ENCODE measurements around the gene TNNI2.
"Not testable (repeated sequence)": the region's sequence is repeated elsewhere in the genome, so short reads cannot be mapped to it uniquely, and the experiment has no call there.

The TNNI2 gene

DNA sequence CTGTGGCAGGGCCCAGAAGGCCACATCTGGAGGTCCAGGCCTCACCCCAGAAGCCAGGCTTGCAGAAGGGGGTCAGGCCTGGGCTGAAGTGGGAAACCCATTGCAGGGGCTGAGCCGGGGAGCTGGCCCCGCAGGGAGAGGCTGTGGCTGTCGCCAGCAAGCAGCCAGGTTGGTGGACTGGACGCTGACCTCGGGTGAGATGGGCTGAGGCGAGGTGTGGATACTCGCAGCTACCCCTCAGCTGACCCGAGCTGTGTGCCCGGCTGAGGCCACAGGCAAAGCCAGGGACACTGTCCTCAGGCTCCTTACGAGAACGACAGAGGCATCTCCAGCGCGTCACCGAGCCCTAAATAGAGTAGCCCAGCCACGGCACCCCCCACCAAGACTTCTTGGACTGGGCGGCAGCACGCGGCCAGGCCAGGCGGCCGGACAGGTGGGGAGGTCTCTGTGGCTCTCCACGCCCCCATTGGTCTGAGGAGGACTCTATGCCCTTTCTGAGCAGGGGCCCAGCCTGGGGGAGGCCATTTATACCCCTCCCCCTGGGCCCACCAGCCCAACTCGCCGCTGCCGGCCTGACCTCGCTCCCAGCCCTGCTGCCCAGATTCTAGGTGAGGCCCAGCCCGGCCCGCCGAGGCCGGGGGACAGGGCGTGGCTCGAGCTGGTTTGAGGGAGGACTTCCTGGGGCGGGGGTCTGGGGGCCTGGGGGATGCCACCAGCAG lies at the start of gene TNNI2:
Gene TNNI2, plus strand, starts transcription at position 556 of the 719 bp plus-strand sequence. CDS start 716 bp downstream, outside the sequence.
- Histone ChIP-seq H3K27me3 (ENCODE audit: insufficient read depth, low read length) (no peaks in the 10 kb centered on the region), H3K27ac (ENCODE audit: low read length) (no peak within 1 kb of the TSS), H3K4me3 (ENCODE audit: low read length) (no peak within 1 kb of the TSS), H3K36me3 (ENCODE audit: insufficient read depth, low read depth, low read length) (no peaks in the 10 kb centered on the region), H3K9me3 (ENCODE audit: insufficient read depth, low read depth, low read length) (no peaks in the 10 kb centered on the region), H3K9ac (ENCODE audit: low read depth, low read length) (no peak within 1 kb of the TSS), H3K4me1 (ENCODE audit: insufficient read depth, low read length) (no peaks in the 10 kb centered on the region)

DNA sequence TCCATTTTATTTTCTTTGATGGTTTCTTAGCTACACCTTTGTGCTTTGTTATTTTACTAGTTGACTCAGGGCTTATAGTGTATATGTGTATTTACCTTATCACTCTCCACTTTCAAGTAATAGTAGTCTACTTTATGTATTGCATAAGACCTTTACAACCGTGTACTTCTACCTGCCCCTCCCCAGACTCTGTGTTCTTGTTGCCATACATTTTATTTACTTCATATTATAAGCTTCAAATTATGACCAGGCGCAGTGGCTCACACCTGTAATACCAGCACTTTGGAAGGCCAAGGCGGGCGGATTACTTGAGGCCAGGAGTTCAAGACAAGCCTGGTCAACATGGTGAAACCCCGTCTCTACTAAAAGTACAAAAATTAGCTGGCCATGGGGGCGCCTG lies 46.9 kb upstream of the TNNI2 start:
- Histone ChIP-seq H3K27me3 (ENCODE audit: insufficient read depth, low read length) (peaks cover 9% of the 10 kb centered on the region), H3K9ac (ENCODE audit: low read depth, low read length) (no peak overlapping the region), H3K9me3 (ENCODE audit: insufficient read depth, low read depth, low read length) (no peaks in the 10 kb centered on the region), H3K27ac (ENCODE audit: low read length) (no peak overlapping the region), H3K4me1 (ENCODE audit: insufficient read depth, low read length) (no peaks in the 10 kb centered on the region), H3K36me3 (ENCODE audit: insufficient read depth, low read depth, low read length) (no peaks in the 10 kb centered on the region), H3K4me3 (ENCODE audit: low read length) (no peak overlapping the region)

DNA sequence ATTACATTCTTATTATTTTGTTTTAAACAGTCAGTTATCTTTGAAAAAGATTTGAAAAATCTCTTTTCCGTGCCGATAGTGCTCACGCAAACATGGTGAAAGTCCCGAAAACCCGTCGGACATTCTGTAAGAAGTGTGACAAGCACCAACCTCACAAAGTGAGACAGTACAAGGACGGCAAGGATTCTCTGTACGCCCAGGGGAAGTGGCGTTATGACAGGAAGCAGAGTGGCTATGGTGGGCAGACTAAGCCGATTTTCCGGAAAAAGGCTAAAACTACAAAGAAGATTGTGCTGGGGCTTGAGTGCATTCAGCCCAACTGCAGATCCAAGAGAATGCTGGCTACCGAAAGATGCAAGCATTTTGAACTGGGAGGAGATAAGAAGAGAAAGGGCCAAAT lies 46.3 kb upstream of the TNNI2 start:
- Histone ChIP-seq H3K36me3 (ENCODE audit: insufficient read depth, low read depth, low read length) (no peaks in the 10 kb centered on the region), H3K4me3 (ENCODE audit: low read length) (no peak overlapping the region), H3K27me3 (ENCODE audit: insufficient read depth, low read length) (peaks cover 9% of the 10 kb centered on the region), H3K9me3 (ENCODE audit: insufficient read depth, low read depth, low read length) (no peaks in the 10 kb centered on the region), H3K9ac (ENCODE audit: low read depth, low read length) (no peak overlapping the region), H3K27ac (ENCODE audit: low read length) (no peak overlapping the region), H3K4me1 (ENCODE audit: insufficient read depth, low read length) (no peaks in the 10 kb centered on the region)

DNA sequence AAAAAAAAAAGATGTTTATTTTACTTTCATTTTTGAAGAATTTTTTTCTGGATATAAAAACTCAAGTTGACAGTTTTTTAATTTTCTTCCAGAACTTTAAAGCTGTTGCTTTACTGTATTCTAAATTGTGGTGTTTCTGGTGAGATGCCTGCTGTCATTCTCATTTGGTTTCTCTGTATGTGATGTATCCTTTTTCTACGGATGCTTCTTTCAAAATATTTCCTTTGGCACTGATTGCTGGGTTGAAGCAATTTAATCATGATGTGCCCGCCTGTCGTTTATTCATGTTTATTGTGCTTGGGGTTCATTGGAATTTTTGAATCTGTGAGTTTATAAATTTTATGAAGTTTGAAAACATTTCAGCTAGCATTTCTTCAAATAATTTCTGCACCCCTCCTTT lies 45.7 kb upstream of the TNNI2 start:
- Histone ChIP-seq H3K9me3 (ENCODE audit: insufficient read depth, low read depth, low read length) (no peaks in the 10 kb centered on the region), H3K9ac (ENCODE audit: low read depth, low read length) (no peak overlapping the region), H3K27me3 (ENCODE audit: insufficient read depth, low read length) (peaks cover 9% of the 10 kb centered on the region), H3K36me3 (ENCODE audit: insufficient read depth, low read depth, low read length) (no peaks in the 10 kb centered on the region), H3K4me1 (ENCODE audit: insufficient read depth, low read length) (no peaks in the 10 kb centered on the region), H3K27ac (ENCODE audit: low read length) (no peak overlapping the region), H3K4me3 (ENCODE audit: low read length) (no peak overlapping the region)

DNA sequence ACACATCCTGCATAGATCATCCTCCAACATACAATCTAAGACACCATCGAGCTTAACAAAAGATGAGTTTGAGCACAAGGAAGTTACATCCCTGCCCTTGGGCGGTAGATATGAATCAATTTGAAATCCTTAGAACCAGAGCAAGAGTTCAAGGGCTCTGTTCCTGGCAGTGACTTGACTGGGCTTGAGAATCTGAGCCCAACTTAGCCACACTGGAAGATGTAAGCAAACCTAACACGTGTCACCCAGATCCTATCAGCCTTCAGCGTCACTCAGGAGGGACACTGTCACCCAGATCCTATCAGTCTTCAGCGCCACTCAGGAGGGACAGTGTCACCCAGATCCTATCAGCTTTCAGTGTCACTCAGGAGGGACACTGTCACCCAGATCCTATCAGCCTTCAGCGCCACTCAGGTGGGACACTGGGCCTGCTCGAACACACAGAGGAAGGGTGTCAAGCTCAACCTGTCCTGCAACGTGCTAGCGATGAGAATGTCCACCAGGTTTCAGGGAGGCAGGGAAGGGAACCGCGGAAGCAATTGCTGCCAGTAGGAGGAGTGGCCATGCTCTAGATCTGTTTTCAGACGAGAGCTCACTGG lies 42.3 kb upstream of the TNNI2 start:
- Histone ChIP-seq H3K9ac (ENCODE audit: low read depth, low read length) (no peak overlapping the region), H3K9me3 (ENCODE audit: insufficient read depth, low read depth, low read length) (no peaks in the 10 kb centered on the region)

DNA sequence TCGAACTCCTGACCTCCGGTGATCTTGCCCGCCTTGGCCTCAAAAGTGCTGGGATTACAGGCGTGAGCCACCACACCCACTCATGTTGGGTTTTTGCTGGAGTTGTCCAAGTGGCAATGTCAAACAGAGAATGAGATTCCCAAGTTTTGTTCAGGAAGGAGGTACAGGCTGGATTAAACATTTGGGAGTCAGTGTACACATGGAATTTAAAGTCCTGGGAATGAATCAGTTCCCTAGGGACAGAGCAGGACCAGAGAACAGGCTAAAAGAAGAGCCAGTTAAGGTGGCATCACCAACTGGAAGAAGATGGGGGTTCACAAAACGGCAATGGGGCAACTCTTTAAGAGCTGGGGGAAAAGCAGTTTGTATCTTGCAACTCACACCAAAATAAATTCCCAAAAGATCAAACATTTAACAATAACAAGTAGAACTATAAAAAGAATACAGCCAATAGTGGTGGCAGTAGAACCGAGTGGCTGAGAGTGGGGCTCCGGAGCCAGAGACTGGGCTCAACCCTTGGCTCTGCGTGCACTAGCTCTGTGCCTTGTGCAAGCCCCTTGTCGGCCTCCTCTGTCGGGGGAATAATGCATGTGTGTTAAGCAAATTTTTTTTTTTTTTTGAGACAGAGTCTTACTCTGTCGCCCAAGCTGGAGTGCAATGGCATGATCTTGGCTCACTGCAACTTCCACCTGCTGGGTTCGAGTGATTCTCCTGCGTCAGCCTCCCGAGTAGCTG lies 41.2 kb upstream of the TNNI2 start:
- Histone ChIP-seq H3K4me1 (ENCODE audit: insufficient read depth, low read length) (no peaks in the 10 kb centered on the region), H3K27ac (ENCODE audit: low read length) (no peak overlapping the region), H3K9me3 (ENCODE audit: insufficient read depth, low read depth, low read length) (no peaks in the 10 kb centered on the region), H3K9ac (ENCODE audit: low read depth, low read length) (no peak overlapping the region), H3K36me3 (ENCODE audit: insufficient read depth, low read depth, low read length) (no peaks in the 10 kb centered on the region), H3K4me3 (ENCODE audit: low read length) (no peak overlapping the region), H3K27me3 (ENCODE audit: insufficient read depth, low read length) (peaks cover 9% of the 10 kb centered on the region)

More for the DNA sequence above, 42.3 kb upstream of the TNNI2 start:
- Histone ChIP-seq H3K4me3 (ENCODE audit: low read length) (no peak overlapping the region), H3K27ac (ENCODE audit: low read length) (no peak overlapping the region), H3K27me3 (ENCODE audit: insufficient read depth, low read length) (peaks cover 9% of the 10 kb centered on the region), H3K4me1 (ENCODE audit: insufficient read depth, low read length) (no peaks in the 10 kb centered on the region), H3K36me3 (ENCODE audit: insufficient read depth, low read depth, low read length) (no peaks in the 10 kb centered on the region)

DNA sequence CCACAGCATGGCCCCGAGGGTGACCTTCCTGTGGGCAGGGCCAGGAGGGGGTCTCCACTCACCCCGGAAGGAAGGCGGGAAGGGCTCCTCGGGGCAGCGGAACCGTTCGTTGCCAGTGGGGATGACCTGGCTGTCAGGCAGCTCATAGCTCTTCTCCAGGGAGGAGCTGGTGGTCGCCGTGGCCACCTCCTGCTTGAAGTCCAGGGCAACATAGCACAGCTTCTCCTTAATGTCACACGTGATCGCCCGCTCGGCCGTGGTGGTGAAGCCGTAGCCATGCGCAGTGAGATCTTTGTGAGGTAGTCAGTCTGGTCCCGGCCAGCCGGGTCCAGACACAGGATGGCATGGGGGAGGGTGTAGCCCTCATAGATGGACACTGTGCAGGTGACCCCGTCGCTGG lies 35.5 kb upstream of the TNNI2 start:
- no peaks in the 10 kb centered on the region for H3K36me3 ChIP-seq (ENCODE audit: insufficient read depth, low read depth, low read length)
- H3K9me3 ChIP-seq (ENCODE audit: insufficient read depth, low read depth, low read length) = no peaks in the 10 kb centered on the region
- H3K27me3 ChIP-seq (ENCODE audit: insufficient read depth, low read length) = no peaks in the 10 kb centered on the region
- H3K9ac ChIP-seq (ENCODE audit: low read depth, low read length) = no peak overlapping the region
- 0 out of 2 replicates have a peak, but pooled peaks cover 3% of the 10 kb centered on the region for H3K4me1 ChIP-seq (ENCODE audit: insufficient read depth, low read length)
- no peak overlapping the region for H3K4me3 ChIP-seq (ENCODE audit: low read length)
- H3K27ac ChIP-seq (ENCODE audit: low read length) = no peak overlapping the region

DNA sequence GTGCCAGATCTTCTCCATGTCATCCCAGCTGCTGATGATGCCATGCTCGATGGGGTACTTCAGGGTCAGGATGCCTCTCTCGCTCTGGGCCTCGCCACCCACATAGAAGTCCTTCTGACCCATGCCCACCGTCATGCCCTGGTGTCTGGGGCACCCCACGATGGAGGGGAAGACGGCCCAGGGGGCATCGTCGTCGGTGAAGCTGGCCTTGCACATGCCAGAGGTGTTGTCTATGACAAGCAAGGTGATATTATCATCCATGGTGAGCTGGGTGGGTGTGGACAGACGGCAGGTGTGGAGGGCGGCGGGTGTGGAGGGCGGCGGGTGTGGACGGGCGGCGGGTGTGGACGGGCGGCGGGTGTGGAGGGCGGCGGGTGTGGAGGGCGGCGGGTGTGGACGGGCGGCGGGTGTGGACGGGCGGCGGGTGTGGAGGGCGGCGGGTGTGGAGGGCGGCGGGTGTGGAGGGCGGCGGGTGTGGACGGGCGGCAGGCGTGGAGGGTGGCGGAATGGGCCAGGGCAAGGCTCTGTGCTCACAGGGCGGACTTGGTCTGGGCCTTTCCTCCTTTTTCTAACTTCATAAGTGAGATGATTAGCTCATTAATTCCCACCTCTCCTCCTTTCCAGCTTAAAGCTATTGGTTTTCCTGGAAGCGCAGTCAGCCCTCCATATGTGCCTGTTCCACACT lies 34.8 kb upstream of the TNNI2 start:
- H3K9ac ChIP-seq (ENCODE audit: low read depth, low read length); H3K27me3 ChIP-seq (ENCODE audit: insufficient read depth, low read length); H3K4me1 ChIP-seq (ENCODE audit: insufficient read depth, low read length); H3K27ac ChIP-seq (ENCODE audit: low read length); H3K36me3 ChIP-seq (ENCODE audit: insufficient read depth, low read depth, low read length); H3K4me3 ChIP-seq (ENCODE audit: low read length); H3K9me3 ChIP-seq (ENCODE audit: insufficient read depth, low read depth, low read length): not testable (repeated sequence)

DNA sequence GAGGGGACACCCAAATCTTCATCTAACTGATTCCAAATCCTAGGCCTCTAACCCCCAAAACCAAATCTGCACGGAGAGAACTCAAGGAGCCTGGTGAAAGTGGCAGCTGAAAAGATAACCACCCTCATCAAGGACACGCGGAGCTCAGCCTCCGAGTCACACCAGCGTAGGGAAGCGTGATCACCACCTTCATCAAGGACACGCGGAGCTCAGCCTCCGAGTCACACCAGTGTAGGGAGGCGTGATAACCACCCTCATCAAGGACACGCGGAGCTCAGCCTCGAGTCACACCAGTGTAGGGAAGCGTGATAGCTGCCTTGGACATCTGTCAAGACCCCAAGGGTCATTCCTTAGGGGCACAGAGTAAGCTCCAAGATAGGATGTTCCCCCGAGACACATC lies 33.3 kb upstream of the TNNI2 start:
- H3K4me3 ChIP-seq (ENCODE audit: low read length) = no peak overlapping the region
- no peaks in the 10 kb centered on the region for H3K36me3 ChIP-seq (ENCODE audit: insufficient read depth, low read depth, low read length)
- no peaks in the 10 kb centered on the region; the same call in 1 of the 2 replicates for H3K27me3 ChIP-seq (ENCODE audit: insufficient read depth, low read length)
- H3K9me3 ChIP-seq (ENCODE audit: insufficient read depth, low read depth, low read length) = no peaks in the 10 kb centered on the region
- H3K4me1 ChIP-seq (ENCODE audit: insufficient read depth, low read length) = 0 out of 2 replicates have a peak, but pooled peaks cover 3% of the 10 kb centered on the region
- H3K9ac ChIP-seq (ENCODE audit: low read depth, low read length) = no peak overlapping the region
- H3K27ac ChIP-seq (ENCODE audit: low read length) = no peak overlapping the region

DNA sequence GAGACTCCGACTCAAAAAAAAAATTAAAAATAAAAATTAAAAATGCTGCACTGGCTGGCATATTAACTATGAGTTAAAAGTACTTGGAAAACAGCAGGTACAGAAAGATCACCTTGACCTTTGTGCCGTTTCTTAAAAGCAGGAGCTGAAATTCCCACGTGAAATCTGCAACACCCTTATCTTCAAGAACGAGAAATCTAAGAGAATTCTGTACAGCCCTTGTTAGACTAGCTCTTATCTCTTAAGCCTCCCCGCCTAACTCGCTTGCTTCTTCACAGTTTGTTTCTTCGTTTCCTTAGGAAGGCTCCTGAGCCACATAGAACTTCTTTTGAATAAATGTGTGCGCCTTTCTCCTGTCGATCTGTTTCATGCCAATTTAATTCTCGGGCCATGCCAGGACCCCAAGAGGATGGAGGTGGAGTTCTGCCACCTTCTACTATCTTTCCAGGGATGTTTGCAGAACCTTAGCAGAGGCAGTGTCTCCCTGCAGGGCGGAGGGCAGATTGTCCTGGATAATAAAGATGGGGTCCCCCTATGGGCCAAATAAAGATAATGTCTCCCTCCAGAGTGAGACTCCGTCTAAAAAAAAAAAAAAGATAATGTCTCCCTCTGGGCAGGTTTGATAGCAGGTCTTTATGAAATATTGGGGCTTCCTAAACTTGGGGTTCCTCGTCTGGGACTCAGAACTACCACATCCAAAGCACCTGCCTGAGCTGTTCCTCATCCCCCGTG lies 31.4 kb upstream of the TNNI2 start:
- no peaks in the 10 kb centered on the region for H3K36me3 ChIP-seq (ENCODE audit: insufficient read depth, low read depth, low read length)
- H3K9ac ChIP-seq (ENCODE audit: low read depth, low read length) = no peak overlapping the region
- H3K27ac ChIP-seq (ENCODE audit: low read length) = no peak overlapping the region
- H3K4me1 ChIP-seq (ENCODE audit: insufficient read depth, low read length) = 0 out of 2 replicates have a peak, but pooled peaks cover 3% of the 10 kb centered on the region
- no peaks in the 10 kb centered on the region; the same call in 1 of the 2 replicates for H3K27me3 ChIP-seq (ENCODE audit: insufficient read depth, low read length)
- H3K4me3 ChIP-seq (ENCODE audit: low read length) = no peak overlapping the region
- no peaks in the 10 kb centered on the region; the same call in 1 of the 2 replicates for H3K9me3 ChIP-seq (ENCODE audit: insufficient read depth, low read depth, low read length)

DNA sequence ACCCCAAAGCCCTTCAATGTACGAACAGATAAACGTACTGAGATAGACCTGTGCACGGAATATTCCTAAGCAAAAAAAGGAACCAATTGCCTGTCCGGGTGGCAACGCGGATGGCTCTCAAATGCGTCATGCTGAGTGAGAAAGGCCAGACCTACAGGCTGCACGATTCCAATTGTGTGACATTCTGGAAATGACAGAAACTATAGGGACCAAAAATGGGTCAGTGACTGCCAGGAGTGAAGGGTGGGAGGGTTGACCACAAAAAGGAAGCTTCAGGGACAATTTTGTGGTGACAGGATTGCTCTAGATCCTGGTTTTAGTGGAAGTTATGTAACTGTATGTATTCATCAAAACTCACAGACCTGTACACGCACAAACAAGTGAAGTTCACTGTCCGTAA lies 28.0 kb upstream of the TNNI2 start:
- H3K9me3 ChIP-seq (ENCODE audit: insufficient read depth, low read depth, low read length) = no peaks in the 10 kb centered on the region; the same call in 1 of the 2 replicates
- no peak overlapping the region for H3K4me3 ChIP-seq (ENCODE audit: low read length)
- no peak overlapping the region for H3K27ac ChIP-seq (ENCODE audit: low read length)
- H3K36me3 ChIP-seq (ENCODE audit: insufficient read depth, low read depth, low read length) = no peaks in the 10 kb centered on the region
- no peak overlapping the region for H3K9ac ChIP-seq (ENCODE audit: low read depth, low read length)
- no peaks in the 10 kb centered on the region; the same call in 1 of the 2 replicates for H3K27me3 ChIP-seq (ENCODE audit: insufficient read depth, low read length)
- no peaks in the 10 kb centered on the region for H3K4me1 ChIP-seq (ENCODE audit: insufficient read depth, low read length)
